ENCODE data around the gene RNPEPL1.

DNA sequence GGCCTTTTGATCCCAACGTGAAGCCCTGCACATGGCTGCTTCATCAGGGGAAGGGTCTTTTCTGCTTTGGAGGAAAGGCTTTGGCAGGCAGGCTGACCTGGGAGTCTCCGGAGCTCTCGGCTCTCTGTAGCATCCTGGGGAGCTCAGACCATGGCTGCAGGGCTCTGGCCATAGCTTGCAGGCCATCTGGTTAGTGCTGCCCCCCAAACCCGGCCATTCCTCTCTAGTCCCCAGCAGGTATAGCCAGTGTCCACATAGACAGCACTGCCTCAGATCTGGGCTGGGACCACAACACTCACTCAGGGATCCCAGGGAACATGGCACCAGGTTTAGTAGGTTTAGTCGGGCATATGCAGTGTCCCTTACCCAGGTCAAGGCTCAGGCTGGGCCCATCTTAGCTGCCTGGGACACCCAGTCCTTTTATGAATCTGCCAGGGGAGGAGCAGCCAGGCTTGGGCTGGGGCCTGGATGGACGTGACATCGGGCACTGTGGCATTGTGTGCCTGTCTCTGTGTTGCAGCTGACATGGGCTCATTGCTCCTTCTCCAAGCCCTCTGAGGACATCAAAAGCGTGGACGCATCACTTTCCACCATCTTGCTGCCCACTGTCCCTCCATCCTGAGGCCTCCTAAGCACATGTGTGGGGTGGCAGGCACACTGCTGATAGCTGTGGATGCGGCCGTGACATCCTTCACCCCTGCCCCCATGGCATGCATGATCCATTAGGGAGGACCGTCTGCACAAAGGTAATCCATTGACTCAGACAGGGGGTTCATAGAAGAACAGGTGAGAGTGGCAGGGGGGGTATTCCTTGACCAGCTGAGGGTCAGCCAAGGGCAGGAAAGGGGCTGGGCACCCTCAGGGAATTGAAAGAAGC lies 37.8 kb downstream of the RNPEPL1 start:
- TF ChIP-seq, protein P1, sequence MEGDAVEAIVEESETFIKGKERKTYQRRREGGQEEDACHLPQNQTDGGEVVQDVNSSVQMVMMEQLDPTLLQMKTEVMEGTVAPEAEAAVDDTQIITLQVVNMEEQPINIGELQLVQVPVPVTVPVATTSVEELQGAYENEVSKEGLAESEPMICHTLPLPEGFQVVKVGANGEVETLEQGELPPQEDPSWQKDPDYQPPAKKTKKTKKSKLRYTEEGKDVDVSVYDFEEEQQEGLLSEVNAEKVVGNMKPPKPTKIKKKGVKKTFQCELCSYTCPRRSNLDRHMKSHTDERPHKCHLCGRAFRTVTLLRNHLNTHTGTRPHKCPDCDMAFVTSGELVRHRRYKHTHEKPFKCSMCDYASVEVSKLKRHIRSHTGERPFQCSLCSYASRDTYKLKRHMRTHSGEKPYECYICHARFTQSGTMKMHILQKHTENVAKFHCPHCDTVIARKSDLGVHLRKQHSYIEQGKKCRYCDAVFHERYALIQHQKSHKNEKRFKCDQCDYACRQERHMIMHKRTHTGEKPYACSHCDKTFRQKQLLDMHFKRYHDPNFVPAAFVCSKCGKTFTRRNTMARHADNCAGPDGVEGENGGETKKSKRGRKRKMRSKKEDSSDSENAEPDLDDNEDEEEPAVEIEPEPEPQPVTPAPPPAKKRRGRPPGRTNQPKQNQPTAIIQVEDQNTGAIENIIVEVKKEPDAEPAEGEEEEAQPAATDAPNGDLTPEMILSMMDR (IDR thresholded peaks at IDR 0.05; ENCODE audit: poor library complexity) = no peak
- no peak for TF ChIP-seq EZH2 (IDR thresholded peaks at IDR 0.05; ENCODE audit: borderline replicate concordance)
- no peak for TF ChIP-seq EZH2phosphoT487 (IDR thresholded peaks at IDR 0.05; ENCODE audit: low read depth, severe bottlenecking, unreplicated experiment)

Measured in hepatocyte (in vitro differentiated cells).